BE2C (cell line): ENCODE measurements around the gene SIX3.

Experiments
- DNase-seq: peaks from one replicate; pipeline ENCODE4 v3.0.0-alpha.2; 2020
- H3K27me3 ChIP-seq: fragments of 250-450 bp; sonication (Bioruptor Pico); 2 replicates; pipeline ENCODE4 v1.5.1; 2020; ENCODE audit warnings: mild to moderate bottlenecking
- H3K36me3 ChIP-seq: fragments of 250-450 bp; sonication (Bioruptor Pico); 2 replicates; pipeline ENCODE4 v1.5.1; 2020; ENCODE audit warnings: mild to moderate bottlenecking
- H3K4me1 ChIP-seq: fragments of 250-450 bp; sonication (Bioruptor Pico); 2 replicates; pipeline ENCODE4 v1.5.1; 2020
- H3K4me3 ChIP-seq: 2 replicates; pipeline ENCODE4 v1.5.1; 2011; ENCODE audit warnings: low read depth, low read length
- H3K9me3 ChIP-seq: fragments of 250-450 bp; sonication (Bioruptor Pico); 2 replicates; pipeline ENCODE4 v1.5.1; 2020
- TF ChIP-seq, protein P1 (sequence below): IDR thresholded peaks from 2 replicates; pipeline ENCODE4 v1.5.1; 2012; ENCODE audit warnings: mild to moderate bottlenecking, low read depth, low read length

The SIX3 gene

DNA sequence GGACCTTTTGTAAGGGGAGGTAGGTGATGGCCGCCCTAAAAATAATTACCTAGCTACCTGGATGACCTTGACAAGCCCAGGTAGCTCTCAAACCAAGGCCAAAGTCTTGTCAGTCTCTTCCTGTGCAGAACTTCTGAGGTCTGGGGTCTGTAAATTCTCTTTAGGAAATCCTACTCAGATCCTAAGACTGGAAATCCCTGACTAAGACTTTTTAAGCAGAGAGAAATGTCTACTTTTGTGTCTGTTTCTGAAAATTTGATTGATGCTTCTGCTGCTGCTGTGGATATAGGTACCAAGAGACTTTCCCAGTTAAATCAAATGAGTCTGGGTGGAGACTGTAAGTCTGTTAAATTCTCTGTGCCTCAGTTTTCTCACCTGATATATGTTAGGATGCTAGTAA lies 36.9 kb upstream of the SIX3 start:
- Histone ChIP-seq H3K4me3 (no peak overlapping the region), H3K36me3 (no peaks in the 10 kb centered on the region), H3K27me3 (no peaks in the 10 kb centered on the region), H3K9me3 (no peaks in the 10 kb centered on the region), H3K4me1 (no peaks in the 10 kb centered on the region)
- TF ChIP-seq, protein P1, sequence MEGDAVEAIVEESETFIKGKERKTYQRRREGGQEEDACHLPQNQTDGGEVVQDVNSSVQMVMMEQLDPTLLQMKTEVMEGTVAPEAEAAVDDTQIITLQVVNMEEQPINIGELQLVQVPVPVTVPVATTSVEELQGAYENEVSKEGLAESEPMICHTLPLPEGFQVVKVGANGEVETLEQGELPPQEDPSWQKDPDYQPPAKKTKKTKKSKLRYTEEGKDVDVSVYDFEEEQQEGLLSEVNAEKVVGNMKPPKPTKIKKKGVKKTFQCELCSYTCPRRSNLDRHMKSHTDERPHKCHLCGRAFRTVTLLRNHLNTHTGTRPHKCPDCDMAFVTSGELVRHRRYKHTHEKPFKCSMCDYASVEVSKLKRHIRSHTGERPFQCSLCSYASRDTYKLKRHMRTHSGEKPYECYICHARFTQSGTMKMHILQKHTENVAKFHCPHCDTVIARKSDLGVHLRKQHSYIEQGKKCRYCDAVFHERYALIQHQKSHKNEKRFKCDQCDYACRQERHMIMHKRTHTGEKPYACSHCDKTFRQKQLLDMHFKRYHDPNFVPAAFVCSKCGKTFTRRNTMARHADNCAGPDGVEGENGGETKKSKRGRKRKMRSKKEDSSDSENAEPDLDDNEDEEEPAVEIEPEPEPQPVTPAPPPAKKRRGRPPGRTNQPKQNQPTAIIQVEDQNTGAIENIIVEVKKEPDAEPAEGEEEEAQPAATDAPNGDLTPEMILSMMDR = no peak
- no peak for DNase-seq

DNA sequence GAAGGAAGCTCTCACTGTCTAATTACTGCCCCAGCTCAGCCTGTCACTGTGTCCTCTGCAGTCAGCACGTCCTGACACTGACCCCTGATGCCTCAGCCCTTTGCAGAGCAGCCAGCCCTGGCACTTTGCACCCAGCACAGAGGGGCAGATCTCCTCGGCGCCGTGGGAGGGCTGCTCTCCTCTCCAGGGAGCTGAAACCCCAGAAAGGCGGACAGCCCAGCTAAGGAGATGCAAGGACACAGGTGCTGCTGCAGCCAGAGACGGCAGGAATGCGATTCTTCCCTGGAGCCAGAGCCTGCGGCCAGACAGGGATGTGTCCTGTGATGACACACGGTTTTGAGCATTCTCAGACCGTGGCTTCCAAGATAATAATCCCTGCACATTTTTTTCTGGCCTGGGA lies 34.5 kb upstream of the SIX3 start:
- no peaks in the 10 kb centered on the region; the same call in 1 of the 2 replicates for H3K9me3 ChIP-seq
- no peaks in the 10 kb centered on the region for H3K4me1 ChIP-seq
- TF ChIP-seq, protein P1 = no peak
- DNase-seq = peak; percentile 21
- no peaks in the 10 kb centered on the region for H3K36me3 ChIP-seq
- H3K27me3 ChIP-seq = no peaks in the 10 kb centered on the region
- no peak overlapping the region for H3K4me3 ChIP-seq

DNA sequence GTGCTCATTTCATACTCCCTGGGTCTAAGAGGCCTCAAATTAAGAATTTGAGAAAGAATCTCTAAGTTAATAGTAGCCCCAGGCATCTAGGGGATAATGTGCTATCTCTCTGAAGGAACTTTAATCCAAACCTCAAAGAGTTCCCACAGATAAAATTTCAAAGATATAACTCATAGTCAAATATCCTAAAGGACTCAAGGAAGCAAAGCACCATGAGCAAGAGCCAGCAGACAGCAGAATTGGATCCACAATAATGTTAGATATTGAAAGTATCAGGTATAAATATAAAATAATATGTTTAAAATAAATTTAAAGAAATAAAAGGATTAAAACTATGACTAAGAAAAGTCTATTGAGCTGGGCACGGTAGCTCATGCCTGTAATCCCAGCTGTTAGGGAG lies 31.7 kb upstream of the SIX3 start:
- no peaks in the 10 kb centered on the region for H3K4me1 ChIP-seq
- no peaks in the 10 kb centered on the region for H3K36me3 ChIP-seq
- no peak for DNase-seq
- H3K9me3 ChIP-seq = no peaks in the 10 kb centered on the region; the same call in 1 of the 2 replicates
- TF ChIP-seq, protein P1 = no peak
- no peak overlapping the region for H3K4me3 ChIP-seq
- H3K27me3 ChIP-seq = no peaks in the 10 kb centered on the region

DNA sequence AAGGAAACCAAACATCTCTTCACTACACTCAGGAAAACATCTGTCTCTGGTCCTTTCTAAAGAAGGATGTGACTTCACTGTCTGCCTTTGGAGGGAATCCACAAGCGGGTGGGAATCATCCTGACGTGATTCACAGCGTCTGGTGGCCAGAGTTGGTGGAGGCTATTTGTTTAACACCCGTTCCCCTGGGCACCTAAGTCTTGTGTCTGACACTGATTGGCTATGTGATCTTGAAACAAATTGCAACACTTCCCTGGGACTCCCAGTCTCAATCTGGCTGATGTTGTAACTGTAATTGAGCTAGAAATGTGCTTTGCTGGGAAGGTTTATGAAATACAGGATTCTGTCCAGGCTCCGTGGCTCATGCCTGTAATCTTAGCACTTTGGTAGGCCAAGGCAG lies 28.8 kb upstream of the SIX3 start:
- Histone ChIP-seq H3K27me3 (no peaks in the 10 kb centered on the region), H3K9me3 (no peaks in the 10 kb centered on the region; the same call in 1 of the 2 replicates), H3K36me3 (no peaks in the 10 kb centered on the region), H3K4me1 (no peaks in the 10 kb centered on the region), H3K4me3 (no peak overlapping the region)
- DNase-seq = no peak
- TF ChIP-seq, protein P1 = no peak

DNA sequence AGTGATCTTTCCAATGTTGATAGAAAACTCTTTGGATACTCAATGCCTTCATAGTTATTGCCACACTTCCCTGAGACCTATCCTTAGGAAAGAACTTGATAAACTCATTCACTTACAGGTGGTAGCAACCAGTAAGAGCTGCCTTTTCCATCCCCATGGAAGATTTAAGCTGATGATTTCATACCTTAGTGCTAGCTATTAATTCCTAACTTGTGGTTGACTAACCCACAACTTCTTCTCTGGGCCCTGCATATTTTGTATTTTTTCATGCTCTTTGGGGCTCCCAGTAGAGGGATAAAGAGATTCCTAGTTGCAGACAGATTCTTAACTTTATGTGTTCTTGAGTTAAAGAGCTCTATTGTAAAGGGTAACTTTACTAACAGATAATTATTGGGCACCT lies 25.2 kb upstream of the SIX3 start:
- Histone ChIP-seq H3K9me3 (no peaks in the 10 kb centered on the region), H3K27me3 (no peaks in the 10 kb centered on the region), H3K4me3 (no peak overlapping the region), H3K36me3 (no peaks in the 10 kb centered on the region), H3K4me1 (no peaks in the 10 kb centered on the region)
- TF ChIP-seq, protein P1 = no peak
- no peak for DNase-seq

DNA sequence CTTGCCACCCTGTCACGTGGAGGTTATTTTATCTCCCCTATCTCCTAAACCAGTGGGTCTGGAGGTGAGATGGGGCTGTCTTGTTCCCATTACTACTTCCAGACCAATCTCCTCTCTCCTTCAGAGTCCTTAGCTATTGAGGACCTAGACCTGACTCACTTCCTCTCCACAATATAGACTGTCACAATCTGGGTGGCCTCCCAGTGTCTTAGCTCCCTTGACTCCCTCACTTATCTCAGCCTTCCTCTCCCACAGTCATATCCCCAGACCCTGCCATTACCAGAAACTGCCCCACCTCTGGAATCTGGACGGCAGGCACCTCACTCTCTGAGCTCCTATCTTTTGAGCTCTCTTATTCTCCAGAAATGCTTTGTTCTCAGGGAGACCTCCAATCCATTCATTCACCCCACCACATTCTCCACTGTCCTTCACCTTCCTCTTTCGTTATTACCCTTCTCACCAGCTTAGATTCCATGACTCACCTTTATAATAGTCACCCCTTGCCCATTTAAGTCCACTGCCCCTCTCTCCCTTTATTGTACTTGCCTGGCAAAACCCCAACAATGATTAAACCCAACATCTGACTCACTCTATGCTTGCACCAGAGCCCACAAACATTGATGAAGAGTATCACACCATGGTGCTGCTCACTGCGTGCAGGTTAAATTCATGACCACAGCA lies 23.3 kb upstream of the SIX3 start:
- TF ChIP-seq, protein P1 = no peak
- no peak for DNase-seq
- Histone ChIP-seq H3K9me3 (no peaks in the 10 kb centered on the region), H3K4me1 (no peaks in the 10 kb centered on the region), H3K27me3 (no peaks in the 10 kb centered on the region), H3K36me3 (no peaks in the 10 kb centered on the region), H3K4me3 (no peak overlapping the region)
